ENCODE results near the gene LBP.
A peak's percentile ranks its signal among the peaks of the same experiment; 100 is the strongest.

The LBP gene

GRCh38 chr20:38412877-38413577 lies 66.7 kb downstream of the LBP start:
- no peak for DNase-seq
- no peak for TF ChIP-seq POLR2A (IDR thresholded peaks at IDR 0.05; ENCODE audit: low read length)
- no peak for TF ChIP-seq GATA1 (IDR thresholded peaks at IDR 0.05; ENCODE audit: low read depth, low read length)

- no peak for DNase-seq
- TF ChIP-seq GATA1 (IDR thresholded peaks at IDR 0.05; ENCODE audit: low read depth, low read length), result no peak
- no peak for TF ChIP-seq POLR2A (IDR thresholded peaks at IDR 0.05; ENCODE audit: low read length)
Observed at GRCh38 chr20:38414769-38415450, 68.6 kb downstream of the LBP start.

DNA sequence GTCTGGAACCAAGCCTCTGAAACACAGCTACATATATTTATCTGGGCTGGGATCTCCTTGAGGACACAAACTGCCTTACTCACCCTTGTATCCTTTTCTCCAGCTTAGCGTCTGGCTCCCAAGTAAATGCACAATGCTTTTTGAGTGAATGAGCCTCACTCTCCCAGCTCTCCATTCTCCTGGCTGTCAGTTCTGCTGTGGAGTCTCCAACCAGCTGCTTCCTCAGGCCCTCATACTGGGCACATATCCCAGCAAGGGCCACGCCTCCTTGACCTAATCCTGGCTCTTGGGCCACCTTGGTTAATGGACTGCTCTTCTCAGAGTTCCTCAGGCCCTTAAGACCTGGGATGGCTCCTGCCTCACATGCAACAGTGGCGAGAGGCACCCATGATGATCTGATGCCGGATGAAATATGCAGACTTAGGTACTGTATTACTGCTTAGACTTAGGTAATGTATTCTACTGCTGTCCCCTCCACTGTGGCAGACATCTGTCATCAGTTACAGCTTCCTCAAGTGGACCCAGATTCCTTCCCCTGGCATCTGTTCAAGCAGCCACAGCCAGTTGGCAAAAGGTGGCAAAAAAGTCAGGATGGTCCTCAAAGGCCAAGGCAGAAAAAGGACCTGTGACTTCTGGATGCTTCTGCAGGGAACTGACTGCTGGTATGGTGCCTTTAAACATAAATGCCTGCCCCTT lies 72.4 kb downstream of the LBP start:
- TF ChIP-seq POLR2A (IDR thresholded peaks at IDR 0.05; ENCODE audit: low read length) (no peak), GATA1 (IDR thresholded peaks at IDR 0.05; ENCODE audit: low read depth, low read length) (no peak)
- DNase-seq, result no peak

GRCh38 chr20:38420388-38421085 lies 74.3 kb downstream of the LBP start:
- TF ChIP-seq POLR2A (IDR thresholded peaks at IDR 0.05; ENCODE audit: low read length) (no peak), GATA1 (IDR thresholded peaks at IDR 0.05; ENCODE audit: low read depth, low read length) (no peak)
- no peak for DNase-seq

DNA sequence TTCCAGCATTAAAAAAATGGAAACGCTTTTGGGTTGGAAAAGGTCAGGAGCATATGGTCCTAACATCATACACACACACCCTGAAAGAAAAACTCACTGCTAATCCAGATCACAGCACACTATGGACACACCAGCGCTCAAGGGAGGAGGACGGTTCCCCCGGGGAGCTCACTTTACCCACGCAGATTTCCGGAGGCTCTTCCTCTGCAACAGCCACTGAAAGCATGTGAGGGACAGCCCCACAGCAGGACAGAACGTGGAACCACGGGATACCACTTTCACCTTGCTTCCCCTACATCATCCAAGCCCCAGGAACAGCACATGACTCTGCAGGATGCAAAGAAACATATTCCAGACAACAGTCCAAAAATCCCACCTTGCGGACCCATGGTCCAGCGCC lies 75.6 kb downstream of the LBP start:
- TF ChIP-seq GATA1 (IDR thresholded peaks at IDR 0.05; ENCODE audit: low read depth, low read length) (no peak), POLR2A (IDR thresholded peaks at IDR 0.05; ENCODE audit: low read length) (no peak)
- DNase-seq, result no peak

DNA sequence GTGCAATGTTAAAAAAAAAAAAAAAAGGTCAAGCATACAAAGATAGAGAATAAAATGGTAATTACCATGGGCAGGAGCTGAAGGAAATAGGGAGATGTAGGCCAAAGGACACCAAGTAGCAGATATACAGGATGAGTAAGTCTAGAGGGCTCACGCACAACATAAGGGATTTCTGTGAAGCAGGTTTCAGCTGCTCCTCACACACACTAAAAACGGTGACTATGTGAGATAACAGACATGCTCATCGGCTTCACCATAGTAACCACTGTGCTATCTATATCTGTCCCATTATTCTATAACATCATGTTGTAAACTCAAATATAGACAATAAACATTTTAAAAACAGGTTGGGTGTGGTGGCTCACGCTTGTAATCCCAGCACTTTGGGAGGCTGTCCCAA lies 77.3 kb downstream of the LBP start:
- DNase-seq, result no peak
- TF ChIP-seq GATA1 (IDR thresholded peaks at IDR 0.05; ENCODE audit: low read depth, low read length) (no peak), POLR2A (IDR thresholded peaks at IDR 0.05; ENCODE audit: low read length) (no peak)

GRCh38 chr20:38424401-38424800 lies 78.1 kb downstream of the LBP start:
- DNase-seq, result no peak
- TF ChIP-seq GATA1 (IDR thresholded peaks at IDR 0.05; ENCODE audit: low read depth, low read length) (no peak), POLR2A (IDR thresholded peaks at IDR 0.05; ENCODE audit: low read length) (no peak)

- TF ChIP-seq POLR2A (IDR thresholded peaks at IDR 0.05; ENCODE audit: low read length), result no peak
- TF ChIP-seq GATA1 (IDR thresholded peaks at IDR 0.05; ENCODE audit: low read depth, low read length), result no peak
- DNase-seq, result peak in 1 of 2 experiments; percentile 48
Observed at GRCh38 chr20:38426006-38426897, 80.0 kb downstream of the LBP start.
